ENCODE results near the gene VTA1.
A peak's percentile ranks its signal among the peaks of the same experiment; 100 is the strongest.
"Not testable (repeated sequence)": the region's sequence is repeated elsewhere in the genome, so short reads cannot be mapped to it uniquely, and the experiment has no call there.

The VTA1 gene, protein sequence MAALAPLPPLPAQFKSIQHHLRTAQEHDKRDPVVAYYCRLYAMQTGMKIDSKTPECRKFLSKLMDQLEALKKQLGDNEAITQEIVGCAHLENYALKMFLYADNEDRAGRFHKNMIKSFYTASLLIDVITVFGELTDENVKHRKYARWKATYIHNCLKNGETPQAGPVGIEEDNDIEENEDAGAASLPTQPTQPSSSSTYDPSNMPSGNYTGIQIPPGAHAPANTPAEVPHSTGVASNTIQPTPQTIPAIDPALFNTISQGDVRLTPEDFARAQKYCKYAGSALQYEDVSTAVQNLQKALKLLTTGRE

DNA sequence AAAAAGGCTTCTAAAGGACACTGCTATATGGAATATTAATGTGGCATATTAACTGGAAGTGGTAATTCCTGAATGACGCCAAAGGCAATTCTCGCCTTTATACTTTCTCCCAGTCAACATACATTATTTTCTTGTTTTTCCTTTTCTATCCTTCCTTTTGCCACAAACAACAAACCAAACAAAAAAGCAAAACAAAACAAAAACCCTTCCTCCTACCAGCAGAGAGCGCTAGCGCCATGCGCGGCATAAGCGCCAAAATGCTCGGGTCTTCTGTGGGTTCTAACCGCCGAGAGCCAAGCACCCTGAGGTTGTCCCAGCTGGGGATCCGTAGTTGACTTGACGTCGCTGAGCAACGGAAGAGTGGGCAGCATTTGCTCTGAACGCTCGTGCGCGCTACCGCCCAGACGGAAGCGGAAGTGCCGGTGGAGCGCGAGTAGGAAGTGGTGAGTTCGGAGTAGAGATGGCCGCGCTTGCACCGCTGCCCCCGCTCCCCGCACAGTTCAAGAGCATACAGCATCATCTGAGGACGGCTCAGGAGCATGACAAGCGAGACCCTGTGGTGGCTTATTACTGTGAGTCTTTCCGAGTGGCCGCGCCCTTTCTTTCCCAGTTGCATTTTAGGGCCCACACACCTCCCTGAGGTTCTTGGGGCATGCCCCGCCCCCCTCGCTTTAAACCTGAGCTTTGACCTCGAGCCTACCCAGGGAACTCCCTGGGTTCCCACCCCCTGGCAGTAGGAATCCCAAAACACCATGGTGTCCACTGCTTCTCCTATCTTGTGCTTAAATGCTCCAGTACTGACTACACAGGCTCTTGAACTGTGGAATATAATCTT lies at the start of gene VTA1, which contains the start of gene NMBR:
Gene VTA1, plus strand, starts transcription at position 436 of the 835 bp plus-strand sequence. Its CDS starts 25 bp downstream, at position 461.
Gene NMBR, minus strand, starts transcription at position 295 of the 835 bp plus-strand sequence. CDS start 58,464 bp downstream, outside the sequence.
- DNase-seq (ENCODE audit: low read depth): peak; percentile 93

DNA sequence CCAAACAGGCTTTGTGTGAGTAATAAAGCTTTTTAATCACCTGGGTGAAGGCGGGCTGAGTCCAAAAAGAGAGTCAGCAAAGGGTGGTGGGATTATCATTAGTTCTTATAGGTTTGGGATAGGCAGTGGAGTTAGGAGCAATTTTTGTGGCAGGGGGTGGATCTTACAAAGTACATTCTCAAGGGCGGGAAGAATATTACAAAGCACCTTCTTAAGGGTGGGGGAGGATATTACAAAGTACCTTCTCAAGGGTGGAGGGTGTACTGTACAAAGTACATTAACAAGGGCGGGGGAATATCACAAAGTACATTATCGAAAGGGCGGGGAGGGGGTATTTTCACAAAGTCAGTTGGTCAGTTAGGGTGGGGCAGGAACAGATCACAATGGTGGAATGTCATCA lies 42.2 kb upstream of the VTA1 start:
- DNase-seq (ENCODE audit: low read depth): not testable (repeated sequence)

DNA sequence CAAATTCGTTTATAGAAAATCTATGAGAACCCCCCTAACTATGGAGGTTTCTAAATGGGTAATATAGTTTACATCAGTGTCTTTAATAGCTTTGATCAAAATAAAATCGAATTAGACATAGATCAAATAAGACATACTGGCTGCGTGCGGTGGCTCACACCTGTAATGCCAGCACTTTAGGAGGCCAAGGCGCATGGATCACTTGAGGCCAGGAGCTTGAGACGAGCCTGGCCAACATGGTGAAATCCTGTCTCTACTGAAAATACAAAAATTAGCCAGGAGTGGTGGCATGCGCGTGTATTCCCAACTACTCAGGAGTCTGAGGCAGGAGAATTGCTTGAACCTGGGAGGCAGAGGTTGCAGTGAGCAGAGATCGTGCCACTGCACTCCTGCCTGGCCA lies 36.2 kb upstream of the VTA1 start:
- not testable (repeated sequence) for DNase-seq (ENCODE audit: low read depth)

DNA sequence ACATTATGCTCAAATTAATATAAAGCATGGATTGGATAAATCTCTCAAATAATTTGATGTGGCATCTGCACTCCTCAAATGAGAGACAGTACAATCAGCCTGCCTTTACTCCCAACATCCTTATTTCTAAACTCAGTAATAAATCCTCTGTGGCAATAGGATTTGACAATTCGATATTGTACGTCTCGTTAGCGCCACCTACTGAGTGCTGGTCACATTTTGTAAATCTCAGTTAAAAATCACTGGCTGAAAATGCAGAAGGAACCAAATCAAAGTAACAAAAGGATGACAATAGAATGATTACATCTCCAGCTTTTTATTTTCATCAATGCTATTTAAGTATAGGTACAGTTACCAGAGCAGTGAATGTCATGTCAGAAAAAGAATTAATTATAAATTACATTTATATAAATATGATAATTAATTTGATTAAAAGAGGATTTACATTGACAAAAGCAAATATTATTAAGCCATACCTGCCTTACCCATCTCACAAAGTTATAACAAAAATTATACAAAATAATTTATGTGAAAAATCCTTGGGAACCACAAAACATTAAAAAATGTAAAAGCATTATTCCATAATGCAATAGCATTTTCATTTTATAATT lies 34.5 kb upstream of the VTA1 start:
- DNase-seq (ENCODE audit: low read depth): peak; percentile 30

DNA sequence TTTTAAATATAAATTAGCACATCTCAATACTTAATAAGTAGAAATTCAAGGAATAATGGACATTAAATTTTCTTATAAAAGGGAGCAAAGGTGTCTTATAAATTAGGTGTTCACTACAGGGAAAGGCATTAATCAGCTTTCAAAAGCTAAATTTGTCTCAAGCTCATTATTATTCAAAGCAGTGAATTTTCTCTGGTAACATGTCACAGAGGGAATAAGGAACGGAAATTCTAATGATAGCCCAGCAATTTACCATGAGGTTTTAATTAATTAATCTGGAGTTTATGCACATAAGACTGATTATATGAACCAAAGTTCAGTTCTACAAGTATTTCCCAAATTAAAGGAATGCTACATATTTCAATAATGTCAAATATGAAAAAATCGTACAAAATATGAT lies 29.7 kb upstream of the VTA1 start:
- no peak for DNase-seq (ENCODE audit: low read depth)

DNA sequence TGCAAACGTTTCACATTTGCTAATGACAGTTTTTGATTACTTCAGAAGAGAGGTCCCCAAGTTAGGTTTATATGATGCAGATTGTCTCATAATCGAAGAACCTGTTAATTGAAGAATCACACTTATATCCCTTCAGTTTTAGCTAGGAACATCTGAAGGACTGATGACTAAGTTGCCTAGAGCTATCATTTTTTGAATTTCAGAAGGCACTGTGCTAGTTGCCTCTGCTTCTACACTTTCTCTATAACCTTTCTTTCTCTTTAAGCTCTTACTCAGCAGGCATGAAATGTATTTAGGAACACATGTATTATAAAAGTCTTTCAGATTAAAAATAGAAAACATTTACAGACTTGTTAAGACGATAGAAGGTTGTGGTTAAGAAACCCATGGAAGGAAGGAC lies 28.7 kb upstream of the VTA1 start:
- no peak for DNase-seq (ENCODE audit: low read depth)

DNA sequence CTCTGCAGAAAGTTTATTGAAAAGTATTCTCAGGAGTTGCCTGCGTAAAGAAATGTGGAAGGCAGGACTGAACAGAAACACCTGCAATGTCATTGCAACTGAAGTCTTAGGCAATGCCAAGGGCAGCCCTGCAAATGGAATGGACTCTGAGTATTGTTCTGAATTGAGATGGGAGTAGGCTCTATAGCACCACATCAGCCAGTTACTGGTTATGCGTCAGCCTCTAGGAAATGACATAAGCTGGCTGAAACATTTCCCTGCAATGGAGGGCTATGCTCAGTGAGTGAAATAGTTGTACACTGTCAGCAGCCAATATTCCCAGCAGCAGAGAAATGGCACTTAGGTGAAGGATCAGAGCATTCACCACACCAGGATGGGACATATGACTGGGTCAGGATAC lies 28.1 kb upstream of the VTA1 start:
- DNase-seq (ENCODE audit: low read depth): no peak

DNA sequence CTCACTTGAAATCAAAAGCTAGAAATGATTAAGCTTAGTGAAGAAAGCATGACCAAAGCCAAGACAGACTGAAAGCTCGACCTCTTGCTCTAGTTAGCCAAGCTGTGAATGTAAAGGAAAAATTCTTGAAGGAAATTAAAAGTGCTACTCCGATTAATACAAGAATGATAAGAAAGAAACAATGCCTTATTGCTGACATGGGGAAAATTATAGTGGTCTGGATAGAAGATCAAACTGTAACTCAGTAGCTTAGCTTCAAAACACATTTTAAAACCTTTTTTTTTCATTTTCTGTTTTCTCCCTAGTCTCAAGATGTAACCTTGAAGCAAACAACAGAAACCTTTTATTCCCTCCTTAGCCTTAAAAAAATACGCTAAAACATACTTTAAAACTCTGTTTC lies 25.7 kb upstream of the VTA1 start:
- DNase-seq (ENCODE audit: low read depth): no peak

DNA sequence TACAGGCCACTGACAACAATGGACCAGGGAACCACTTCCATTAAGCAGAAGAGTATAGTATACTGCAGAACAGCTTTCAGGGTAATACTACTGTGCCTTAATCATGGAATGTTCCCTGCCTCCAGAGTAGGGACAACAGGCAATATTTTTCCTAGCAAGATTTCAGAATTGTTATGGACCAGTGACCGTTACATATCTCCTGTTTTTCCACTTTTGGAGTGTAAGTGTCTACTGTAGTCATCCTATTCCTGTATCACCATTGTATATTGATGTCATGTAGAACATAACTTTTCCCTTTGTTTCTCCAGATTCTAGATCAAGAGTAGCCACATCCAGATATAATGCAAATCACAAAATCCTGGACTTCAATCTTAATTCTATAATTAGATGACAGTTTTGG lies 16.2 kb upstream of the VTA1 start:
- DNase-seq (ENCODE audit: low read depth): no peak

DNA sequence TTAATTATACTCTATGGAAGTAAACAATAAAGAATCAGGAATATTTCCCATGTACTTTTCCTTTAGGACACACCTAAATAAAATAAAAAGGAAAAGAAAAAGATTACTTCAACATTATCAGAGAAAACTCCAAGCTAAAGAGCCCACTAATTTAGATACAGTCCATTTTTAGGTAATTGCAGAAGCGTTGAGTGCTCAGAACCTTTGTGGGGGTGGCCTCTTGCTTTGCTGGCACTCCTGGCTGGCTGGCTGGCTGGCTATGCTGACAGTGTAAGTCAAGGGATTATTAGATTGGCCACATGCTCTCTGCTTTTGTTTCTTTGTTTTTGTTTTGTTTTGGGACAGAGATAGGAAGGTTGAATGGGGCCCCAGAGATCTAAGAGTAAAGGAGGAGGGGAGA lies 14.4 kb upstream of the VTA1 start, which contains the start of gene GJE1:
Gene GJE1, plus strand, starts transcription at position 301 of the 400 bp plus-strand sequence. CDS start 234 bp downstream, outside the sequence.
- no peak for DNase-seq (ENCODE audit: low read depth)

DNA sequence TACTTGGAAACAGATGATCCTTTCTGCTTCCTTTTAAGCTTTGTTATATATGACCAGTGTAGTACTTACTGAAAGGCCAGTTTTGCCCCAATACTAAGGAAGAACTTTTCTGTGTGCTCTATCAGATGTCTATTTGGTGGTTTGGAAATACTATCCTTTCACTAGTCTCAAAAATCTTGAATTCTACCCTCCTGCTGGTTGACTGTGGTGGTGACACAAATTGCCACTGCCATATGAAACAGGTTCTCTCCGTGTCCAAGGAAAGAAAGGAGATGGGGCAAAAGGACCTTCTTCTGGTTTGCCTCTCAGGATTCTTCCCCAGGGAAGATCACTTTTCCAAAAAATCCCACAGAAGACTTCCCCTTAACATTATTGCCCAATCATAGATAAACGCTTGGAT lies 8.2 kb upstream of the VTA1 start:
- DNase-seq (ENCODE audit: low read depth): no peak

DNA sequence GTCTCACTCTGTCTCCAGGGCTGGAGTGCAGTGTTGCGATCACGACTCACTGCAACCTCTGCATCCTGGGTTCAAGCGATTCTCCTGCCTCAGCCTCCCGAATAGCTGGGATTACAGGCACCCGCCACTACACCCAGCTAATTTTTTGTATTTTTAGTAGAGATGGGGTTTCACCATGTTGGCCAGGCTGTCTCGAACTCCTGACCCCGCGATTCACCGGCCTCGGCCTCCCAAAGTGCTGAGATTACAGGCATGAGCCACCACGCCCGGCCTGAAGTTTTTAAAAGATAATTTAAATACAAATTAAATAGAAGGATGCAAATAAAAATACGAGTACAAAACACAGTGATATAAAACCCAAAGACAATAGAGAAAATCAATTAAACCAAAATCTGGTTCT lies 5.5 kb upstream of the VTA1 start:
- DNase-seq (ENCODE audit: low read depth): not testable (repeated sequence)

DNA sequence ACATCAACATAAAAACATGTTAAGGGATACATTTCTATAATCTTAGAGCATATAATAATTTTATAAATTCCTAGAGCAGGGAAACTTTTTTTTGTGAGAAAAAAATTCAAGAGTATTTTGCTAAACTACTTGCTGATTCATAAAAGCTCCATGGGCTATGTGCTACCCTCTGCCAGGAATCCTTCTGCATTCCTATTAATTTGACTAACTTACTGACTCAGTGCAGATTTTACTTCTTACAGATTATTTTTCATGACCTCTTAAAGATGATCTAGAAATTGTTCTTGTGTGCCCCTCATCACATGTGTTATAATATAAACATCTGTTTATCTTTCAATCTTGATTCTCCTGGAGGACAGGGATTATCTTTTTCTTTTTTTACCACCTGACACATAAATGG lies 5.7 kb downstream of the VTA1 start:
- no peak for DNase-seq (ENCODE audit: low read depth)

DNA sequence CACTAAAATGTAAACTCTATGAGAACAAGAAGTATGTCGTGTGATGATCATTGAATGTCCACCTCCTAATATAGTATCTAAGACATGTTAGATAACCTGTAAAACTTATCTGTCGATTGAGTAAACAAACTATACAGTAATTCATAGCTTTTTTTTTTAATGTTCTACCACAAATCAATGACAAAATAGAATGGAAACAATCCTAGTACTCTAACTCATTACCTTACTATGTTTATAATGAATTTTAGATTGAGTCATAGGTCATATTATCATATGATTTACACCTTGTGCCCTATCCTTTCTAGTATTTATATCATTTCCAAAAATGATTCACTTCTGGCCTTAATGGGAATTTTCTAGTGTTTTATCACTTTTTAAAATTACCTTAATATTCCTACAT lies 6.1 kb downstream of the VTA1 start:
- no peak for DNase-seq (ENCODE audit: low read depth)

DNA sequence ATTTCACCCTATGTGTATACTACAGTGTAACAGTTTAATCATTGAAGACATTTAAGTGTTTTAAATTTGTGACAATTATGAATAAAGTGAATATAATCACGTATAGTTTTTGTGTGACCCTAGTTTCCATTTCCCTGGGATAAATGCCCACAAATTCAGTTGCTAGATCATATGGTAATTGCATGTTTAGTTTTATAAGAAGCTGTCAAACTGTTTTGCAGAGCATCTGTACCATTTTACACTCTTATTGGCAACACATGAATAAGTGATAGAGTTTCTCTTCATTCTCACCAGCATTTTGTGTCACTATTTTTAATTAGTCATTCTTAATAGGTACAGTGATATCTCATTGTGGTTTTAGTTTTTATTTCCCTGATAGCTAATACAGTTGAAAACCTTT lies 7.3 kb downstream of the VTA1 start:
- DNase-seq (ENCODE audit: low read depth): no peak

DNA sequence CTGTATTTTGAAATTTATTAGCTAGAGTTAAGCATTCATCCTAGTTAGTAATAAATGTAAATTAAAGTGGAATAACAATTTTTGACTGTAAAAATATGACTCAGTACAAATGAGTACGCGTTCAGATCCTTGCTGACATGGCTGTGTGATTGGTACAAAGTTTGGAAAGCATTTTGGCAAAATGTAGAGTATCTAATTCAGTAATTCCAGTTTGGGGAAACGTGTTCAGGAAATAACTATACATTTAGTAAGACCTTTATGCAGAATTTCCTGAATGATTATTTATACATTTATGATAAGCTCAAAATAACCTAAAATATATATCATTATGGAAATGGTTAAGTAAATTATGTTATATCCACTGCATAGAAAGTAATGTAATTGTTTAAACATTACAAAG lies 8.0 kb downstream of the VTA1 start:
- DNase-seq (ENCODE audit: low read depth): no peak

DNA sequence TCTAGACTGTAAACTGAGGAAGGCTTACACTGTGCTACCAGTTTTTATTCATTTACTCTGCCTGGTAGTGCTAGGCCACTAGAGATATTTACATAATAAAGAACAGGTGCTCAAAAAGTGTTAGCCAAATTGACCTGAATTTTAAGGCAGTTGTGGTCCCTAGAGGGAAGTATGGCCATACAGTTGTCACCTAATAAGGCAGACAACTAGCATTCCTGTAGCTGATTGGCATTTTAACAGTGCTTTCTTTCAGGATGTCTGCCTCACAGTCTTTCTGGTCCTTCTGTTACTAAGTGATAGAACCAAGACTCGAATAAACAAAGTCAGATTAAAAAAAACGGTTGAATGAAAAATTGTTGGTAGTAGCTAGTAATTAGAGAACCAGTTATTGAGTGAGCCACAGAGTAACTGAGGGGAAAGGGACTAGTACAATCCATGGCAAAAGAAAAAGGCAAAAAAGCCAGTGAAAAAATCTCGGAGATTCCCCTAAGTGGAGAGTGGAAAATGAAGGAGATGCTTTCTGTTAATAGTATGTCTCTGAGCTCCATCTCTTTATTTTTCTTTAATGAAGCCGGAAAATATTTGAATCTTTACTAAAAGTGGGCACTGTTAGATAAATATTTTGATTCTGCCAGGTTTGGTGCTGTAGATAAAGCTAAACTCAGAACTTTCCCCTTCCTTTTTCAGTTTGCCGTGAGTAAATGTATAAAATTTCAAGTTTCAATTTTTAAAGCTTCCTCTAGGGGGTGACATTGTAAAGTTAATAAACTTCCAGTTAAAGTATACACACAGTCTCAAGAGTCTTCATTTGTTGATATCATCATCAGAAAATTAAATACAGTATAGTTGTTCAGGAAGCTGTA lies 9.1 kb downstream of the VTA1 start:
- no peak for DNase-seq (ENCODE audit: low read depth)

DNA sequence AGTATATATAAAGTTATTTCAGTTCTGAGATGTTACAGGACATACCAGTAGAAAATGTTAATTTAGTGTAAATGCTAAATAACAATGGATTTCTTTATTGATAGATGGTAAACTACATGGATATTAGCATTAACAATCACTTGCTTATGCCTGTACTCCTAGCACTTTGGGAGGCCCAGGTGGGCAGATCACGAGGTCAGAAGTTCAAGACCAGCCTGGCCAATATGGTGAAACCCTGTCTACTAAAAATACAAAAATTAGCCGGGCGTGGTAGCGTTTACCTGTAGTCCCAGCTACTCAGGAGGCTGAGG lies 9.7 kb downstream of the VTA1 start:
- not testable (repeated sequence) for DNase-seq (ENCODE audit: low read depth)

DNA sequence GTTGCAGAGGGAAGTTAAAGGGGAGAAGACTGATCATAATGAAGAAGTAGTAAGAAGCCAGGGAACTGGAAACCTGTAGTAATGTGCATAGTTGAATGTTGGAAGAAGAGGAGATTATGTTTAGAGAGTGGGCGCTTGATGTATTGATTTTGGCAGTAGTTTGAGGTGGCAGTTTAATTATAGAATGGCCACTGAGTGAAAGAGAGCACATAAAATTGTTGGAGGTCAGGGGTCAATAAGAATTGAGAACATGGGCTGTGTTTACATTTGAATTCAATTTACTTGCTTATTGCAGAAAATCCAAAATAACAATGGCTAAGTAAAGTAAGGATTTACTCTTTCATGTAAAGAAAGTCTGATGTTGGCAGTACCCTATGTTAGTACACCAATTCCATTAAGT lies 15.7 kb downstream of the VTA1 start:
- DNase-seq (ENCODE audit: low read depth): no peak

DNA sequence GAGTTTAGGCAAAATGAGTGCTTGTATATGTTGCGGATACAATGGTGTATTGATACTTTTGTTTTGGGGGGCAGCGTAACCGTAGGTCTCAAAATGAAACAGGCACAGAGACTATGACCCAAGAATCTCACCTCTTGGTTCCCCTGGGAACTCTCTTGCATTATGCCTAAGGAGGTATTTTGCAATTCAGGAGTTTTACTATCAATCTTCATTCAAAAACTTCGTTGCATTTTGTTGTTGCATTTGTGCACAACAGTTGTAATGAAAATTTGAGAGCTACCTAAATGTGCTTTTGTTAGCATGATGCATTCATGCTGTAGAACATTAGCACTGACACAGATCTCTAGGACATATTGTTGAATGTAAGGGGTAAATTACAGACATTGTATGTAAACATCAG lies 18.2 kb downstream of the VTA1 start:
- no peak for DNase-seq (ENCODE audit: low read depth)

DNA sequence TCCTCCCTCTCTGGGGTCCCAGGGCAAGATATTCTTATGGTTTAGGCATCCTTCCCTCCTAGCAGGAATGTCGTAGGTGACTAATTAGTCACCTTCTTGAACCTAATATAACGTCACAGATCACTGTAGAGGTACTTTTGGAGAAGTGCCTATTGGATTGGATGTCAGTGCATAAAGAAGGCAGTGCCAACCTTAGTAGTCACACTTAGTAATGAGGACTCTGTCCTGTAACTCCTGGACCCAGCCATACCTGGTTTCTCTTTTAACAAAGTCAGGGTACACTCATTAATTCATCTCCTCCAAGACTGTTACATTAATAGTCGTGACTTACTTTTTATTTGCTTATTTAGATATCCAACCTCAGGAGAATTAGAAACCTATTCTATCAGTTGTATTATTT lies 20.0 kb downstream of the VTA1 start:
- DNase-seq (ENCODE audit: low read depth): no peak

DNA sequence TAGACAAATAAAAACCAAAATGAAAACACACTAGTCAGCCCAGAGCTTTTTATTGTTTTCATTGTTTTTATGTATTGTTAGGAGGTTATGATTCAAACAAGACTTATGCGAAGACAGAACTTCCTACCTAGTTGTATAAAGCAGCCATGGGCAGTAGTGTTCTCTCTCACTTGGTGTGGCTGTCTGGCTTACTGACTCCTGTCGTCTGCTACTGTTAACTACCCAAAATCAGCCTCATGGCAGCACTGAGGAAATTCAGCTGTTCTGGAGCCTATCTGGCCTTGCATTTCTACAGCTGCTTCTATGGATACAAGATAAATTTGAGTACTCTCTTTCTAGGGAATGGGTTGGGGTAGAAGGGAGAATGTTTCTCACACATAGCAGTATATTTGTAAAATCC lies 20.4 kb downstream of the VTA1 start:
- no peak for DNase-seq (ENCODE audit: low read depth)
